ENCODE data around the gene PRAME.

DNA sequence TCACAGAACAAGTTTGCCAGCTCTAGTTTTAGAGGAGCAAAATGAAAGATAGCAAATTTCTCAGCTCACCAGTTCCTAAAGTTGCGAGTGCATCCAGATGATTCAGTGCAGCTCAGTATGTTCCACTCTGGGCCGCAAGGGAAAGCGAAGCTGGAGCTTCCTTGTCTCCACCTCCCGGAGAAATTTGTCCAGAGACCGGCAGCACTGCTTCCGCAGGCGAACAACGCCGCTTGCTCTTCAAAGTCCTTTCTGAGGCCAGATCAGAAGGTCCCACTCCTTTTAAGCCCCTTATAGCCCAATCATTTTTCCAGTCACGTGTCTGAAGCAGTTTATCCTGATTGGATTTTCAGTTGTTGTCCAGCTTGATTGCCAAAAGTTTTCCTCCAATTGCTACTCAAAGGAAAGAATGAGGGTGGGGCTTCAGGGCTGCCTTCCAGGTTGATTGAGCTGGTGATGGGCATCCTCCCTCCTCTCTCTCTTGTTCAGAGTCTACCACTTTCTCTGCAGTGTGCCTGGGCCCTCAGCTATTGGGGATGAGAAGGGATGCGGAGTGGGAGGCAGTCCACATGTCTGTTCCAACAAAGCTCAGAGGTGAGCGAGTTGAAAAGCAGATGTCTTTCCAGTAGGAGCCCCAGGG is 38.9 kb downstream of the PRAME start, which contains the start of gene ZNF280A:
- TF ChIP-seq, protein P1, sequence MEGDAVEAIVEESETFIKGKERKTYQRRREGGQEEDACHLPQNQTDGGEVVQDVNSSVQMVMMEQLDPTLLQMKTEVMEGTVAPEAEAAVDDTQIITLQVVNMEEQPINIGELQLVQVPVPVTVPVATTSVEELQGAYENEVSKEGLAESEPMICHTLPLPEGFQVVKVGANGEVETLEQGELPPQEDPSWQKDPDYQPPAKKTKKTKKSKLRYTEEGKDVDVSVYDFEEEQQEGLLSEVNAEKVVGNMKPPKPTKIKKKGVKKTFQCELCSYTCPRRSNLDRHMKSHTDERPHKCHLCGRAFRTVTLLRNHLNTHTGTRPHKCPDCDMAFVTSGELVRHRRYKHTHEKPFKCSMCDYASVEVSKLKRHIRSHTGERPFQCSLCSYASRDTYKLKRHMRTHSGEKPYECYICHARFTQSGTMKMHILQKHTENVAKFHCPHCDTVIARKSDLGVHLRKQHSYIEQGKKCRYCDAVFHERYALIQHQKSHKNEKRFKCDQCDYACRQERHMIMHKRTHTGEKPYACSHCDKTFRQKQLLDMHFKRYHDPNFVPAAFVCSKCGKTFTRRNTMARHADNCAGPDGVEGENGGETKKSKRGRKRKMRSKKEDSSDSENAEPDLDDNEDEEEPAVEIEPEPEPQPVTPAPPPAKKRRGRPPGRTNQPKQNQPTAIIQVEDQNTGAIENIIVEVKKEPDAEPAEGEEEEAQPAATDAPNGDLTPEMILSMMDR (conservative IDR thresholded peaks at IDR 0.05 in 1 of 2, IDR thresholded peaks at IDR 0.05 in 1 of 2; ENCODE audit: low read depth in 1 of 2, low read length in 2 of 2): no peak
- no peak for TF ChIP-seq EZH2 (IDR thresholded peaks at IDR 0.05; ENCODE audit: low read length, missing control alignments)

Measured in fibroblast of lung (primary cell).